Lower leg skin (tissue), 3 donors: ENCODE data around the gene KCNB1.

Source experiments
- CTCF ChIP-seq, 3 donors: fragments of 450-650 bp; IDR thresholded peaks; one replicate each; pipeline ENCODE4 v1.5.1; 2016; ENCODE audit warnings: antibody characterized with exemption in 3 of 3, mild to moderate bottlenecking in 3 of 3, moderate library complexity in 2 of 3
- POLR2A ChIP-seq, 2 donors: fragments of 450-650 bp; IDR thresholded peaks; one replicate each; pipeline ENCODE4 v1.6.1; 2016 to 2017; ENCODE audit warnings: antibody characterized with exemption in 2 of 2, mild to moderate bottlenecking in 1 of 2, moderate library complexity in 1 of 2

GRCh38 chr20:49513009-49513408 lies 30.5 kb upstream of the KCNB1 start:
- TF ChIP-seq POLR2A (IDR thresholded peaks at IDR 0.05) (no peak), CTCF (IDR thresholded peaks at IDR 0.05) (no peak)
